CD4-positive, alpha-beta T cell treated with Interleukin-4 for 1 hour (primary cell): Measurements from ENCODE around the gene NCKAP5.

Experiments used
- DNase-seq, 2 donors: peaks; one replicate each; pipeline ENCODE4 v3.0.0-alpha.2; 2020 to 2022

NCKAP5 gene

DNA sequence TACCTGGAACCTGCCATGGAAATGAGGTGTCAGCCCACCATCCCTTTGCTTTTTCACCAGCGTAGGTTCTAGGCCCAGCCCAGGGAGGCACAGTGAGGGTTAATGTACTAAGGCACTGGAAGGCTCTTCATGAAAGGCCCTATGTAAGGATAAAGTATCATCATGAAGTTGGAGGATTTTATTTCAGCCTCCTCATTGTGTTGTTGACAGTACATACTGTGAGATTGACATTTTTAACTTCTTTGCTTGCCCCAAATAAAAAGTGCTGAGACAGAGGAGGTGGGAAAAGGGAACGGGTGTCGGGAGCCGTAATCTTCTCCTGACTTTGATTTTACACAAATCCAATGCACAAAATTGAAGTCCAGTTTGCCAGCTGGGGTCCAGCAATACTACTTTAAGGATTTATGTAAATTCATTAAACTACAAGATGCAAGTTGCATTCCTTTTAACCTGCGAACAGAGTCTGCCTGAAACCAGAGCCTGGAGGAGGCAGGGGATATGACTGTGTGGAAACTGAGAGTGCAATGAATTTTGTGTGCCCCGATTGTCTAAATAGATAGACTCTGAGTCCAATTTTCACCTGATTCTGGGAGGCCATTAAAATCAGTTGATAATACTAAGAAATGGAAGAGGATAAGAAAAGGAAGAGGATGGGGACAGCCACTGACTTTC, 5.4 kb upstream of the NCKAP5 start:
- no peak for DNase-seq

DNA sequence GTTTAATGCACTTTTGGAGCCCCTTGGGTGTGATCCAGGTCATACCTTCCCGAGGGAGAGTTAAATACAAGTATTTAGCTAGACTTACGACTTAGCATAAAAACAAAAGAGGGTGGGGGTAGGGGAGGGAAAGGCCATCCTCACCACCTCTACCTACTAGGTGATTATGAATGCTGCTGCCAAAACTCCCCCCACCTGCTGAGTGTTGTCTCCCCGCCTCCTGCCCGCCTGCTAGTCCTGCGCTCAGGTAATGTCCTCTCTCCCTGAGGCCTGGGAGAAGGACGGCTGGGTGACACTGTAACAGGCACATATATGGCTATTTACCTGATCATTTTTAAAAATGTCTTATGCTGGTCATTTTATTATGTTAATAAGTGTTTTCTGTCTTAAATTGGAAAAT, 3.0 kb upstream of the NCKAP5 start:
- no peak for DNase-seq

DNA sequence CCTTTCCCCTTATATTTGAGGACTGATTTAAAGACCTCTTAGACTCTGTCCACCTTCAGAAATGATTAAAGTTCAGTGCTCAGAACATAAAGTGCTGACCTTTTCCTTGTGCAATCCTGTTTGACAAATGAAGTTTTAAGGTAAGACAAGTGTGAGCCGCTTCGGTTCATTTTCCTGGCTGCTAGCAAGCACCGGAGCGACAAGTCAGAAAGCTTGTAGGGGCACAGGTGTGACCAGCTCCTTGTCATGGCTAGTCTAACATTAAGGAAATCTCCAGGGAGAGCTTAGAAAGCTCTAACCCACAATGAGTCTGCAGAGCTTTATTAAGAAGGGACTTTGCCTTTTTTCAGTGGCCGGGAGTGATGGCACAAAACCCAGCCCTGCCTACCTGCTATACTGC, 2.3 kb upstream of the NCKAP5 start:
- DNase-seq, result no peak

DNA sequence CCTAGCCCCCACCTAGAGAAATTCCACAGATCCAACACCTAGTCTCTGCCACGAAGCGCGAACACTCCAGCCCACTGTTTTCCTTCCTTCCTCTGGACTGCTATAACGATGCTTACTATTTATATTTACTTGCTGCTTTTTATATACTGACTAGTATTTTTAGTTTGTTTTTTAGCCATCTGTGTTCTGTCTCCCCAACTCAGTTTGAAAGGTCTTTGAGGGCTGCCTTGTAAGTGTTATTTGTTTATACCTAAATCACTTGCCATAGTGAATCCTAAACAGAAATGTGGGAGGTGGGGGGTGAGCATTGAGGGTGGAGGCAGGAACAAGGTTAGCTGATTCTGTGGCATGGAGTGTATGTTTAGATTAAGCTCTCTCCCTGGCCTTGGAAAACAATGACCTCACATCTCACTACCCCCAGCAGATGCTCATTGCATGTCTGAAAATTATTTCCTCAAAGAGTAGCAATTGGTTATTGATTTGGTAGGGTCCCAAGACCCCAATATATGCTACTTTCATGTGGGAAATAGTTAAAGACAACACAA, 1.1 kb upstream of the NCKAP5 start:
- DNase-seq, result no peak

DNA sequence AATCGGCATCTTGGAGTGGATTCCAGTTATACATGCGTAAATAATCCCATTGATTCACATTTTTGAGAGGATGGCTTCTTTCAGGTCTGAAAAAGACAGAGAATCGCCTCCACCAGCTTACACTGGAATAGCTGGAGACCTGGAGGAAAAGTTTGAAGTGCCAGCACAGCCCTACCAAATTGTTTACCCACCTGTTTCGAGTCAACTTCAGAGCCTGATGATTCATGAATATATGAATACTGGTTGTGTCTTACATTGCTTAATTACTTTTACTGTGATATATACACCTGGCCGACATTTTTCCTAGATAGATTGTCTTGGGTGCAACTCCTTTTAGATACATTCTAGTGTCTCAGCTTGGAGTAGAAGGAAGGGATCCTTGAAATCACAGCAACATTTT, 335 bp upstream of the NCKAP5 start:
- no peak for DNase-seq

DNA sequence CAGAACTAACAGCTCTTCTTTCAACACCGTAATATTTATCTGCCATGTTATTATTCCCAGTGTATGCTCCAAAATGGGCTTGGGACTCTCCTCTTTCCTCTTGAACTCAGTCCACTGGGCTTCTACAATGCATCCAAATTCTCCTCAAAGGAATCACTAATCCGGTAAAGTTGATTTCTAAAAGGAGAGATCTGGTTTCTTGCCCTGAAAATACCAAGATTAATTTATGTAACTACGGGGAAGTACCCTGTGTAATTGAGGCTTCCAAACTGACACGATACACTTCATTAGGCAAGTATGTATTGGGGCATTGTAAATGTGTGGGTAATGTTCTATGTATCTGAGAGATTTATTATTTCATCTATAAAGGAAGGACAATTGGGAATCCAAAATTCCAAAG, 5.7 kb downstream of the NCKAP5 start:
- no peak for DNase-seq

DNA sequence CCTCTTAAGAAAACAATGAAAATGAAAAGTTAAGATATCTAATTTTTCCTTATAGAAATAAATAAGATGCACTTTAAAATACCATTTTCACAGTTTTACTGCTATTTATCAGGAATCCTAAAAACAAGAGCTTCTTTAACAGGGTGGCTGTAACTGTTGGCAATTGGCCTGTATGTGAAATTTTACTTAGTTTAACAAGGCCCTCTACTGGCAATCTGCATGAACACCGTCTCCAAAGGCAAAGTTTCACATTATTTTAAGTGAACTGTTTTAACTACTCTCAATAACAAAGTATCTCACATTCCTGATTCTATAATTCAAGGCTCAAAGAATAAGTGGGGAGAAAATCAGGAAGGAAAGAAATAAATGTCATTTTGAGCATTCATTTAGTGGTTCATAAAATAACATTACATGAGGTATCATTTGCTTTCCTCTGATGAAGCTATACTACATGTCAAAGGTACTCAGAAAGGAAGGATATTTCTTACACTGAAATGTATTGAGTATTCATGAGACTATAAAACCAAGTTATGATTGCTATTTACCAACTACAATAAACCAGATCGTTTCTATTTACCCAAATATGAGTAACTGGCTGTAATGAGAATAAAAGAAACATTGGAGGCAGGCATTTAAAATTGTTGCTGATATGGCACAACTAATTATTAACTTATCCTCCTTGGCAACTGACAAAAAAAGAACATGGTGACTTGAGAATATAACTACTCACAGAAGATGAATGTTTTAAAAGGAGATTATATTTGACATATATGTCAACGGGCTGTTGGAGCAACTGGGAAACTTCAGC, 7.0 kb downstream of the NCKAP5 start:
- DNase-seq, result no peak

DNA sequence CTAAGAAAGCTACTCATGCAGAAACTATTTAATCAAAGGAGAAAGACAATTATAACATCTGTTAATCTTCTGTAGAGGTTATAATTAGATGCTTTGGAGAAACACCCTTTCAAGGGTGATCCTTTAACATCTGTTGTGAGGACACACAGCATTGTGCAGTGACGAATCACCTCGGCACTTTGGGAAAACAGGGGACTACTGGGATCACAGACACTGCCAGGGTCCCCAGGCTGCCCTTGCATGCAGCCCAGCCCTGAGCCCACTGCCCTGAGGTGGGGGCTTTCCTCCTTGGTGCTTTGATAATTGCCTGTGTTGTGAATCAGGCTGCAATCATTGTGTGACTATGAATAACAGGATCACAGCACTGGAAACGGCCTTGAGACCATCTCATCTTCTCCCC, 10.6 kb downstream of the NCKAP5 start:
- no peak for DNase-seq

DNA sequence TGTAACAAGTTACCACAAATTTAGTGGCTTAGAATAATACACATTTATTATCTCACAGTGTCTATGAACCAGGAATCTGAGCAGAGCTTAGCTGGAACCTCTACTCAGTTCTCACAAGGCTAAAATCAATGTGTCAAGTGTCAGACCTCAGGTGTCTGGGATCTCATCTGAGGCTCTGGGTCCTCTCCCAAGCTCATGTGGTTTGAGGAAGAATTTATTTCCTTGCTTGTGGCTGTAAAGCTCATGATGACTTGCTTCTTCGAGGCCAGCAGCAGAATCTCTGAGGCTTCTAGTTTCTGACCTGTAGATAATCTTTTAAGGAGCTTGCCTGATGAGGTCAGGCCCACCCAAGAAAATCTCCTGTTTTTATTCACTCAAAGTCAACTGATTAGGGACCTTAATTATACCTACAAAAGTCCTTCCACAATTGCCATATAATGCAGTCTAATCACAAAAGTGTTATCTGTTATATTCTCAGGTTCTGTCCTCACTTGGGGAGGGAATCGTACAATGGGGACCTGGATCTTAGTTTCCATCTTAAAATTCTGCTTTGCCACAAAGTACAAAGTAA, 14.3 kb downstream of the NCKAP5 start:
- no peak for DNase-seq

DNA sequence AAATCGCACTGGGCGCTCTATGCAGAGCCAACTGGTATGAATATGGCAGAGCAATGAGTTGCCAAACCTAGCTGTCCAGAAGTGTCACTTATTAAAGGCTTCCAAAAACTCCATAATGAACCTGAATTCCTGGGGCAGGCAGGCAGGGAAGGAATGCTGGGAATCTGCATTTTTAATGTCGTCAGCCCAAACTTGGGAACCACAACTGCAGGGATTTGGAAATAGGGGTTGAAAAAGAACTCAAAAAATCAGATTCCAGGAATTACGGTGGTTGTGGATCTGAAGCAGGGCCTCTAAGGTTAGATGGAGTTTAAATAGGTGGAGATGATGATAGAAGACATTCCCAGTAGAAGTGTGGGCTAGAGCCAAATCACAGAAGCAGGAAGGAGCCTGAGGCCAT, 15.0 kb downstream of the NCKAP5 start:
- DNase-seq, result no peak

DNA sequence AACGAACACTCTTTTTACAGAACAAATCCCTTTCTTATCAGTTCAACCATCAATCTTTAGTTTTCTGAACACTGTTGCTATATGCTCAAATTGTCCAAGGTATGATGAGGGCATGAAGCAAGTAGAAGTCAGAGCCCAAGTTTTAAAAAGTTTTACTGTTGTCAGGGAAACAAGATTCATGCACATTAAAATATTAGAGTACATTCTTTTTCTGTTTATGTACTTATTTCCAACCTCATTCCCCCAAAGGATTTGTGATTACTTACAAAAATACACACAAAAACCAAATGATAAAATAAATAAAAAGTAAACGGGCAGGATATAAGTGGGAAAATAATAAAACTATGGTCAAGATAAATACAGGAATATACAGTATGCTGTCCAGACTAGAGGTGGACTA, 15.4 kb downstream of the NCKAP5 start:
- no peak for DNase-seq

DNA sequence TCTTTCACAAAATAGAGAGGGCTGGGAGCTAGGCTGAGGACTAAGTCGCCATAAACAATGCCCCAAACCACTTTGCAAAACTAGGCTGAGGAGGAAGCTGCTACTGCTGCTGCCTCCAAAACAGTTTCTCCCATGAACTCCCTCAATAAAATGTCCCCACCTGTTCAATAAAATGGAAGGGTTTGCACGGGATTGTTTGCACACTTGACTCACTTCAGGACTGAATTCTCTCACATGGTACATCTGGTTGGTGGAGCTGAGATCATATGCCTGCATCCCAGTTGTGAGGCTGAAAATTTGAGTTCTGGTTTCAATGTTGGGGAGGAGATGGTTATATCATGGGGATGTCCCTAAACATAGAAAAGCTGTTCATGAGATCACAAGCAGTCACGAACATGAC, 26.5 kb downstream of the NCKAP5 start:
- no peak for DNase-seq

DNA sequence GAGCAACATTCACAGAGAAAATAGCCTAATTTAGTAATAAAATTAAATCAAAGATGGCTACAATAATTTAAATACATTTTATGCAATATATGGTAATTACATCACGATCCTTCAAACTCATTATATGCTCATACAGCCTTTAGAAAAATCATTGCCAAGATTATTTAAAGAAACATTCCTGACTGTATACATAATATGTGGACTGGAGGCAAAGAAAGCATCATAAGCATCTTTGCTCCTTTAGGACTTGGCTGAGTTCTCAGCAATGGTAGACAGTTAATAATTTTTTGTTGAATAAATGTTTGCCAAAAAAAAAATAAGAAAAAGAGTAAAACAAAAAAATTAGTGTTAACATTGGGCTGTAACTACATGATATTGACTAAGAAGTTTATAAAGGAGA, 26.9 kb downstream of the NCKAP5 start:
- DNase-seq, result no peak

DNA sequence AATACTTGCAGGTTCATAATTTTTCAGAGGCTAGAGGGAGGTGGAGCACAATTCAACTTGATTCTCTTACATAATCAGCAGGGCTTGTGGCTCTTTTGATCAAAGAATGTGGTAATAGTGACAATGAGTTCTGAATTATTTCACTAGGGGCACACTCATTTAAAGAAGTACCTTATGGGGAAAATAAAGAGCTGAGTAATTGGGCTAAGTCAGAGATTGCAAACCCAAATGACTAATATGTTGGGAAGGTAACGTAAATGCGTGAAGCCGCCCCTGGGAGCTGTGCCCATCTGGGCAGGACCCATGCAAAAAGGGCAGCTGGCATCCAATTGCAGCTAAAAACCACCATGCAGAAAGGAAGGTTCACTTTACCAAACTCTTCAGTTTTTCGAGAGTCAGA, 35.3 kb downstream of the NCKAP5 start:
- no peak for DNase-seq

DNA sequence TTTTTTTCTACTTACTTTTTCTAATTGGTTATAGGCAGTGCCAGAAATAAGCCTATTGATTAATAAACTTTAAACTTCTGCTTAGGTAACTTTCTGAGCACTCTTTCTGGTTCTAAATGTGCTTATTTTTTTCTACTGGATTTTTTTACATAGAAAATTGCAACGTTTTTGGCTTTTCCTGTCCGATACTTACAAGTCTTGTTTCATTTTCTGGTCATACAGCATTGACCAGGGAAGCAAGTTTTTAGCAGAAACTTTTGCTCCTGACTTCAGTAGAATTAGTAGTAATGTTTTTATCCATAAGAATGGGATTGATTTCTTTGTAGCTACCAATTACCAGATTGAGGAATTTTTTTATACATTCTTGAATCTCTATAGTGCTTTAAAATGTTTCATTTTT, 36.9 kb downstream of the NCKAP5 start:
- no peak for DNase-seq

DNA sequence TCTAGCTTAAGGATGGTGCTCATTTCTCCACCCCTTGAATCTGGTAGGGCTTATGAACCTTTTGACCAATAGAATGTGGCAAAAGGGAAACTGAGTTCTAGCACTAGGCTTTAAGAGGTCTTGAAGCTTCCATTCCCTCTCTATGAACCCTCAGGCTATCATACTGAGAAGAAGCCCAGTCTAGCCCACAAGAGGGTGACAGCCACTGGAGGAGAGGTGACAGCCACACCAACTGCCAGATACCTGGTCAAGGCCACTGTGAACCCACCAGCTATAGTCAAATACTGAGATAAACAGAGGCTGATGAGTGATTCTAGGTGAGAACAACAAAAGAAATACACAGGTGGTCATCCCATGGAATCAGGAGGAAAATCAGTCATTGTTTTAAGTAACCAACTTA, 37.6 kb downstream of the NCKAP5 start:
- DNase-seq, result no peak

DNA sequence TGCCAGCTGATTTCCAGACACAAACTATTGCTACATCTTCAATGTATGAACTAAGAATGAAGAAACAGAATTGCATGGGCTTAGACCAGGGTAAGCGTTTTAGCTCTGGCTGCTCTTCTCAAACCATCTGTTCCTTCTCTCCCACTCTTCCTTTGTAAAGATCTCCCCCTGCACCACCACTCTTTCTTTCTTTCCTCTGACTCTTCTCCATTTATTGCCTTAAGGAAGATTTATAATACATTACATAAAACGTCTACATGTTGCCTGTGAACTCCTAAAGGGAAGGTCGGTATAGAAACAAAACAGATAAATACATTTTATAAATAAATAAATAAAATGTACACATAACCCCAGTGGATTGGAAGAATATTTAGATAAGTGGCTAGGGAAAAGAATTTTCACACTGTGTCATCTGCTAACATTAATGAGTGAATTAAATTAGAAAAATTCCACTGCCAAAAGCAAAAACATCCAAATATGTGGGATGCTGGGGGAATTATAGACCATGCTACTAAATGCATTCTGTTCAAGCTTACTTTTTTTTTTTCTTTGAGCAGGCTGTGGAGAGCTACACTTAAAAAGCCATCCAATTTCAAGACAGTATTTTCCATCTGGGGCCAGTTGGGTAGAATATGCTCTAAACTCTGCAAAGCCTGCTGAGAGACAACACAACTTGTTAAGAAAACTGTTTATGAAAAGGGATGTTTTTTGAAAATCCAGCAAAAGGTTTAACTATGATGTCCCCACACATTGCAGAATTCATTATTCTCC, 41.5 kb downstream of the NCKAP5 start:
- DNase-seq, result no peak

DNA sequence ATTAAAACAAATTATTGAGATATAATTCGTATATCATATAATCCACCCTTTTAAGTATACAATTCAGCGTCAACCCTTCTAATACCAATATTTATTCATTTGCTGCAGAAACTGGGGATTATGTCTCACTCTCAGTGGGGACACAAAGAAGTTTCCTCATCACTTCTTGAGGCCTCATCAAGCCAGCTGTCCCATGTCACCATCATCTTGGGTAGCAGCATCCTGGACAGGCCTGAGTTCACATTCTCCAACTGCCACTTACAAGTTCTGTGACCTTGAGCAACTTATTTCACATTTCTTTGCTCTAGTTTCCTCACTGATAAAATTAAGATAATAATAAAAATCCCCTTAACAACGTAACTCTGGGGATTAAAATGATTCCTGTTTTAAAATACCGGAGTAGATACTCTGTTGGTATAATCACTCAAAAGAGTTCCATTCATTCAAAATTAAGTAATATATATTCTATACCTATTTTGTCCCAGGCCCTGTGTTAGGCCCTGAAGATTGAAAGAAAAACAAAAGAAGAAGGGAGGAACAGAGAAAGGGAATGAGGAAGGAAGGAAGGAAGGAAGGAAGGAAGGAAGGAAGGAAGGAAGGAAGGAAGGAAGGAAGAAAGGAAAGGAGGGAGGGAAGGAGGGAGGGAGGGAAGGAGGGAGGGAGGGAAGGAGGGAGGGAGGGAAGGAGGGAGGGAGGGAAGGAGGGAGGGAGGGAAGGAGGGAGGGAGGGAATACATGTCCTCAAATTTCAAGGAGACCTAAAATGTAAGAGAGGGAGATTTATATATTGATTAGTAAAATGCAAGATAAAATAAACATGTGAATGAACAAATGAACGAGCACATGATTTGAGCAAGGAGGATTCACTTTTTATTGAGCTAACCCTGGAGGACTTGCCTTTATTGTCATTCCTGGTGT, 42.4 kb downstream of the NCKAP5 start:
- DNase-seq, result no peak

DNA sequence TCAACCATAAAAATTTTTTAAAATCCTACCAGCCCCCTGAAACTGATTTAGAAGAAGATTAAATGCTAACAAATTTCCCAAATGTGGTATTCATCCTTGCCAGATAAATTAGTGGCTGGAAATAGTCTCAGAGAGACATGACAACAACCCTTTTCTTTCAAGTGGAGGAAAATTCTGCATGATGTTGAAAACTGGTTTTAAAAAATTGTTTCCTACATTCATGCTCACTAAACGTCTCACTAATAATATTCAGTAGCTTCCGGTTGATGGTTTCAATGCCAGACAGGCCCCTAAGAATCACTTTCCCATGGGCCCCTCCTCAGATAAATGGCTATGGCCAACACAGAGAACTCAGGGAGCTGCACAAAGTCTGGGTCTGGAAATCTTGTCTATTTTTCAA, 43.2 kb downstream of the NCKAP5 start:
- DNase-seq, result no peak

DNA sequence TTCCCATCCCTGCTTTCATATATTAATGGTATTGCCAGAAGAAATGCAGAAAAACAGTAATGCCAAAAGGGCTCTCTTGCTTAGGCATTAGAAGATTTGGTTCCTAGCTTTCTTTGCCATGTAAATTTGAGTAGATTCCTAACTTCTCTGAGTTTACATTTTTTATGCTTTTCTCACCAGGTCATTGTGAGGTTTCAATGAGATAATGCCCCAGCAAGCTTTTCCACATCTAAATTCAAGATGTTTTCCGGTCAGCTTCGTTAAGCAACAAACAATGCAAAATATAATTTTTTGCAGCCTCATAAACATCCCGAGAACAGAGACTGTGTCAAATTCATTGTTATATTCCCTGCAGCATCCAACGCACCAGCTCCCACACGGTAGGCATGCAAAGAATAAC, 44.9 kb downstream of the NCKAP5 start:
- no peak for DNase-seq

DNA sequence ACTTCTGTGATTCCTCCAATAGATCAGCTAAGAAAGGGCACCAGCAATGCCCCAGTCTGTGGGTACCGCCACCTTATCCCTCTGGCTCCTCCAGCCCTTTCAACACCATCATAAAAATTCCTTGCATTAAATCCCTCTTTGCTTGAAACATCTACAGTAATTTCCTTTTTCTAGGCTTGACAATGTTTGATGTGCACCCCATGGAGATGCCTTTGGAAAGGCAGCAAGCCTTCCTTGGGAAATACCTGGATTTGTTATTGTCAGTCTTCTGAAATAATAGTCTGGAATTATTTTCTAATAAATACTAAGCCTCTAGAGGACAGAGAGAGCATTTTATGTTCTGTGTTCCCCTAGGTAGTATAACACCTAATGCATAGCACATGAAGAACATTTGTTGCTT, 46.1 kb downstream of the NCKAP5 start:
- no peak for DNase-seq

DNA sequence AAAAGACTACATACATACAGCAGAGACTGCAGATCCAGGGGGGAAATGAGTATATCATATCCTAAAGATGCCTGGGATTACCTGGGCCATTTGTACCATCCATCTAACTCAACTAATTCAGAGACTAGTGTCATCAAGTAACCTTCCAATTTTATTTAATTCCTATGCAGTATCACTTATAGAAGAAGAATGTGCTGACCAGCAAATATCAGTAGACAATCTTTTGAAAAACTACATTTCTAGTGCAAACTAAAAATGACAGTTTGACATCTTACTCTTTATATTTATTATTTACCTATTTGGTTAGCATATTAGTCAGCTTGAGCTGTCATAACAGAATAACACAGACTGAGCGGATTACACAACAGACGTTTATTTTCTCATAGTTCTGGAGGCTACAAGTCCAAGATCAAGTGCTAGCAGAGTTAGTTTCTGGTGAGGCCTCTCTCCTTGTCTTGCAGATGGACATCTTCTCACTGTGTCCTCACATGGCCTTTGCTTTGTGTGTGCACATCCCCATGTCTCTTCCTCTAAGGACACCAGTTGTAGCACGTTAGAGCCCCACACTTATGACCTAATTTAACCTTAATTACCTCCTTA, 47.0 kb downstream of the NCKAP5 start:
- no peak for DNase-seq
